IPS-18a (cell line): ENCODE data around the gene COL4A1.

ENCODE experiments used
- H3K27ac ChIP-seq: one replicate; pipeline ENCODE4 v1.5.1; 2013; ENCODE audit warnings: low read length
- H3K27me3 ChIP-seq: one replicate; pipeline ENCODE4 v1.6.1; 2013; ENCODE audit warnings: mild to moderate bottlenecking, low read length; ENCODE audit not compliant: control insufficient read depth, insufficient read depth
- H3K36me3 ChIP-seq: one replicate; pipeline ENCODE4 v1.6.1; 2013; ENCODE audit warnings: low read depth, low read length; ENCODE audit not compliant: control insufficient read depth
- H3K4me1 ChIP-seq: one replicate; pipeline ENCODE4 v1.6.1; 2013; ENCODE audit warnings: low read depth, low read length; ENCODE audit not compliant: control insufficient read depth
- H3K4me3 ChIP-seq: one replicate; pipeline ENCODE4 v1.5.1; 2013; ENCODE audit warnings: low read length
- H3K9ac ChIP-seq: one replicate; pipeline ENCODE4 v1.6.1; 2013; ENCODE audit warnings: mild to moderate bottlenecking, low read length, moderate library complexity
- H3K9me3 ChIP-seq: one replicate; pipeline ENCODE4 v1.6.1; 2013; ENCODE audit warnings: low read depth, low read length; ENCODE audit not compliant: control insufficient read depth

COL4A1 gene

GRCh38 chr13:110306960-110307766, at the start of gene COL4A1, which contains the start of gene COL4A2:
Gene COL4A1, minus strand, starts transcription at chr13:110307157. Its CDS starts 130 bp downstream, at chr13:110307027.
Gene COL4A2, plus strand, starts transcription at chr13:110307284. Its CDS starts 620 bp downstream, at chr13:110307904.
- H3K27ac ChIP-seq: no peak within 1 kb of the TSS
- H3K4me1 ChIP-seq: peaks cover 16% of the 10 kb centered on the region
- H3K27me3 ChIP-seq: peaks cover 35% of the 10 kb centered on the region
- peak within 1 kb of the TSS; percentile 78 for H3K9ac ChIP-seq
- no peaks in the 10 kb centered on the region for H3K9me3 ChIP-seq
- H3K36me3 ChIP-seq: peaks cover 10% of the 10 kb centered on the region
- H3K4me3 ChIP-seq: peak within 1 kb of the TSS; percentile 85

DNA sequence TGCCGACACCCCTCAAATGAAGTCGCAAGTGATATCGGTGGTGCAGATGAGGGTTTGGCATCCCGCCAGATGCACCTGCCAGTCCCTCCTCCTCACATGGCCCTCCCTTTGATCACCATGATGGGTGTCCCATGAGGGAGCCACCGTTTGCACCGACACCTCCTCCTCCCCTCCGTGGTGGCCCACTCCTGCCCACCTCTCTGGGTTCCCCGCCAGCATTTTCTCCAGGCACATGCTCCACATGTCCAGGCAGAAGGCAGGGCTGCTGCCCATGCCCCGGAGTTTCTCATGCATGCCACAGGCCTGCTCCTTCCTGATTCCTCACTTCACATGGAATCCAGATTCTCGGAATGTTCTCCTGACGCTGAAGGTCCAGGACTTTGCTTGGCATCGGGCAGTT, 49.4 kb upstream of the COL4A1 start:
- Histone ChIP-seq H3K9me3 (no peaks in the 10 kb centered on the region), H3K36me3 (peaks cover 5% of the 10 kb centered on the region), H3K9ac (no peak overlapping the region), H3K4me3 (no peak overlapping the region), H3K4me1 (peaks cover 5% of the 10 kb centered on the region), H3K27ac (no peak overlapping the region), H3K27me3 (no peaks in the 10 kb centered on the region)

- Histone ChIP-seq H3K4me3 (no peak overlapping the region), H3K27me3 (no peaks in the 10 kb centered on the region), H3K27ac (no peak overlapping the region), H3K36me3 (peaks cover 5% of the 10 kb centered on the region), H3K9ac (no peak overlapping the region), H3K4me1 (peaks cover 5% of the 10 kb centered on the region), H3K9me3 (no peaks in the 10 kb centered on the region)
These were observed 47.9 kb upstream of the COL4A1 start for GRCh38 chr13:110354715-110355473.

DNA sequence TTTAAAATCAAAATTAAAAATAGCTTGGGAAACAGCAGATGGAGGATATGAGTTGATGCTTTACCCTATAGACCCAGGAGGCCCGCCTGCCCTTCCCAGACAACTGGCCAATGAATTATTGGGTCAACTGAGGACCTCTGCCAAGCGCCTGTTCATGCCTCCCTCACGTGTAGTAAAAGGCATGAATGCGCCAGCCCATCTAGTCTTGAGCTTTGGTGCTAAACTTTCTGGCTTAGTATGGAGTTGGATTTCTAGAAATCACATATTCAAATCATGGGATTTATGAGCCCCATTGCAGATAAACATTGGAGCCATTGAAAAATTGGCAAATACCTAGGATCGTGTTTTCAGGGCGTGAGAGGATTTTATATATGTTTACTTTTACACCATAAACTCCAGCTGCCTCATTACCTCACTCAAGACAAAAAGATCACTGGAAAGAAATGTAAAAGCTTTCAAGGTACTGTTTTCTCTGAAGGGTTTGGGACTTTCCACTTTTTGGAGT, 47.2 kb upstream of the COL4A1 start:
- no peak overlapping the region for H3K9ac ChIP-seq
- H3K36me3 ChIP-seq: peaks cover 5% of the 10 kb centered on the region
- H3K4me1 ChIP-seq: peaks cover 5% of the 10 kb centered on the region
- H3K27ac ChIP-seq: no peak overlapping the region
- no peak overlapping the region for H3K4me3 ChIP-seq
- H3K9me3 ChIP-seq: no peaks in the 10 kb centered on the region
- no peaks in the 10 kb centered on the region for H3K27me3 ChIP-seq

DNA sequence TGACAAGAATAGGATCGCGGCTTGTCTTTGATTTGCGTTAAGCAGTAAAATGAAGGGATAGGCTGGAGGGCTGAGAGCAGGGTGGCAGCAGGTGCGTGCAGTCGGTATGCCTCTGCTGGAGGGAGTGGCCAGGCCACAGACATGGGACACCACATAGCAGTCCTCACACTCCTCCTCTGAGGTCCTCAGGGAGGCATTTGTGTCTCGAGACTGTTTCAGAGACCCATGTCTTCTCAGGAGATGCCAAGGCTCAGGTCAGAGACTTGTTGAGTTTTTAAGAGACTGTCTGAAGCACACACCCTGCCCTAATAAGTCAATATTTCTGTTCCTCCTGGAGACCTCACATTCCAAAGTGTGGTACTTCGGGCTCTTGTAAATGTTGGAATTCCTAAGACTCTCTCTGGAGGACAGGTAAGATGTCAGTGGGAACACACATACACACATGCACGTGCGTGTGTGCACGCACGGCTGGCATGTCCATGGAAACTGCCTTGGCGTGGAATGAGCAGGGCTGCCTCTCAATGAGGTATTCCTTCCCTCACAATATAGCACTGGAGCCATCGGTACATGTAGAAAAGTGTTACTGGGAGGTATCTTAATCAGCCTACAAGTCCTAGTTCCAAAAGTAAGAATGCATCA, 46.5 kb upstream of the COL4A1 start:
- no peak overlapping the region for H3K9ac ChIP-seq
- no peak overlapping the region for H3K27ac ChIP-seq
- H3K36me3 ChIP-seq: peaks cover 3% of the 10 kb centered on the region
- peaks cover 5% of the 10 kb centered on the region for H3K4me1 ChIP-seq
- no peaks in the 10 kb centered on the region for H3K27me3 ChIP-seq
- no peak overlapping the region for H3K4me3 ChIP-seq
- H3K9me3 ChIP-seq: no peaks in the 10 kb centered on the region

DNA sequence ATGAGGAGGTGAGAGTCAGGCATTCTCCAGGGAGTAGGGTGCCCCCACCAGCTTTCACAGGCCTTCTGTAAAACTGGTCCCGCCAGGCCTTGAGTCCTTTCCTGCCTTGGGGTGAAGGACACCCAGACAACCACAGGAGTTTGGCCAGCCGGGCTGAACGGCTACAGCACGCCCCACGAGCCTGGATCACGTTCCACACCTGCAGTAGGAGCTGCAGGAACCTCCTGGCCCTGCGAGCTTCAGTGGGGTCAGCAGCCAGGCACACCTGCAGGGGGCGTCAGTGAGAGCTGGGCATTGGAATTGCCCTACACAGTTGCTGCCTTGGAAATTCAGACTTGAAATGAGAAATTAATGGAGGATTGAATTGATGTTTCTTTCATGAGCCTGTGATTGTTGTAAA, 45.8 kb upstream of the COL4A1 start:
- Histone ChIP-seq H3K36me3 (no peaks in the 10 kb centered on the region), H3K4me3 (no peak overlapping the region), H3K9me3 (no peaks in the 10 kb centered on the region), H3K4me1 (peaks cover 5% of the 10 kb centered on the region), H3K27ac (no peak overlapping the region), H3K27me3 (no peaks in the 10 kb centered on the region), H3K9ac (no peak overlapping the region)

- no peak overlapping the region for H3K27ac ChIP-seq
- peaks cover 5% of the 10 kb centered on the region for H3K4me1 ChIP-seq
- H3K27me3 ChIP-seq: no peaks in the 10 kb centered on the region
- H3K4me3 ChIP-seq: no peak overlapping the region
- no peaks in the 10 kb centered on the region for H3K36me3 ChIP-seq
- no peaks in the 10 kb centered on the region for H3K9me3 ChIP-seq
- H3K9ac ChIP-seq: no peak overlapping the region
These were observed 44.9 kb upstream of the COL4A1 start for GRCh38 chr13:110351636-110352420.

GRCh38 chr13:110350509-110350908, 43.6 kb upstream of the COL4A1 start:
- H3K27me3 ChIP-seq: no peaks in the 10 kb centered on the region
- H3K36me3 ChIP-seq: no peaks in the 10 kb centered on the region
- no peaks in the 10 kb centered on the region for H3K9me3 ChIP-seq
- no peak overlapping the region for H3K9ac ChIP-seq
- no peak overlapping the region for H3K27ac ChIP-seq
- H3K4me3 ChIP-seq: no peak overlapping the region
- peaks cover 5% of the 10 kb centered on the region for H3K4me1 ChIP-seq

GRCh38 chr13:110350049-110350448, 43.1 kb upstream of the COL4A1 start:
- Histone ChIP-seq H3K4me3 (no peak overlapping the region), H3K4me1 (peaks cover 5% of the 10 kb centered on the region), H3K36me3 (no peaks in the 10 kb centered on the region), H3K9me3 (no peaks in the 10 kb centered on the region), H3K27ac (no peak overlapping the region), H3K27me3 (no peaks in the 10 kb centered on the region), H3K9ac (no peak overlapping the region)

DNA sequence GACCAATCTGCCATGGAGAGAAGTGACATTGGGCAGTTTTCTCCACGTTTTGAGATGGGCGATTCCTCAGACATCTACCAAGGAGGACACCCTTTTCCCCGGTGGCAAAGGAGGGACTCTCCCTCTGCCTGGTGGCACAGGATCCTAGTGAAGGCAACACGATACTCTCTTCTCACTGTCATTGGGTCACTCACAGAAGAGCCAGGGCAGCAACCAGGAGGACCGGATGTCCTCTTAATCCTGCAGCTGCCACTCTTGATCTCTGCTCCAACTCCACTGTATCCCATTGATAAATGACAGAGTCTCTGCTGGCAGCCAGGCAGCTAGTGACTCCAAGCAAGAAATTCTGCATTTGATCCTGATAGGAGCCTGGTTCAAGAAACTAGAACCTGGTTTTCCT, 42.3 kb upstream of the COL4A1 start:
- Histone ChIP-seq H3K9ac (no peak overlapping the region), H3K36me3 (no peaks in the 10 kb centered on the region), H3K4me1 (no peaks in the 10 kb centered on the region), H3K4me3 (no peak overlapping the region), H3K27ac (no peak overlapping the region), H3K27me3 (no peaks in the 10 kb centered on the region), H3K9me3 (no peaks in the 10 kb centered on the region)
